ENCODE data around the gene KANK4. TPM values are rescaled to one million over a fixed set of nuclear protein-coding genes. Genes with fewer than 3 reads are reported as not detected.
A peak's percentile ranks its signal among the peaks of the same experiment; 100 is the strongest.

Gene KANK4
- total RNA-seq, 4 donors from 2014 or later, result 2.5 TPM; not detected in 3

GRCh38 chr1:62209931-62210595 is 109.2 kb downstream of the KANK4 start:
- H3K4me3 ChIP-seq, result no peak overlapping the region
- no peak overlapping the region for H3K27ac ChIP-seq
- peaks cover 0 to 10% (median 0%) of the 10 kb centered on the region in 4 donors for H3K9me3 ChIP-seq
- no peaks in the 10 kb centered on the region for H3K36me3 ChIP-seq
- TF ChIP-seq, protein P1, sequence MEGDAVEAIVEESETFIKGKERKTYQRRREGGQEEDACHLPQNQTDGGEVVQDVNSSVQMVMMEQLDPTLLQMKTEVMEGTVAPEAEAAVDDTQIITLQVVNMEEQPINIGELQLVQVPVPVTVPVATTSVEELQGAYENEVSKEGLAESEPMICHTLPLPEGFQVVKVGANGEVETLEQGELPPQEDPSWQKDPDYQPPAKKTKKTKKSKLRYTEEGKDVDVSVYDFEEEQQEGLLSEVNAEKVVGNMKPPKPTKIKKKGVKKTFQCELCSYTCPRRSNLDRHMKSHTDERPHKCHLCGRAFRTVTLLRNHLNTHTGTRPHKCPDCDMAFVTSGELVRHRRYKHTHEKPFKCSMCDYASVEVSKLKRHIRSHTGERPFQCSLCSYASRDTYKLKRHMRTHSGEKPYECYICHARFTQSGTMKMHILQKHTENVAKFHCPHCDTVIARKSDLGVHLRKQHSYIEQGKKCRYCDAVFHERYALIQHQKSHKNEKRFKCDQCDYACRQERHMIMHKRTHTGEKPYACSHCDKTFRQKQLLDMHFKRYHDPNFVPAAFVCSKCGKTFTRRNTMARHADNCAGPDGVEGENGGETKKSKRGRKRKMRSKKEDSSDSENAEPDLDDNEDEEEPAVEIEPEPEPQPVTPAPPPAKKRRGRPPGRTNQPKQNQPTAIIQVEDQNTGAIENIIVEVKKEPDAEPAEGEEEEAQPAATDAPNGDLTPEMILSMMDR (IDR thresholded peaks at IDR 0.05), result no peak
- no peak for TF ChIP-seq POLR2A (IDR thresholded peaks at IDR 0.05)
- H3K27me3 ChIP-seq, result no peaks in the 10 kb centered on the region
- peak in 1 of 3 donors; percentile 3 for DNase-seq
- no peaks in the 10 kb centered on the region for H3K4me1 ChIP-seq

DNA sequence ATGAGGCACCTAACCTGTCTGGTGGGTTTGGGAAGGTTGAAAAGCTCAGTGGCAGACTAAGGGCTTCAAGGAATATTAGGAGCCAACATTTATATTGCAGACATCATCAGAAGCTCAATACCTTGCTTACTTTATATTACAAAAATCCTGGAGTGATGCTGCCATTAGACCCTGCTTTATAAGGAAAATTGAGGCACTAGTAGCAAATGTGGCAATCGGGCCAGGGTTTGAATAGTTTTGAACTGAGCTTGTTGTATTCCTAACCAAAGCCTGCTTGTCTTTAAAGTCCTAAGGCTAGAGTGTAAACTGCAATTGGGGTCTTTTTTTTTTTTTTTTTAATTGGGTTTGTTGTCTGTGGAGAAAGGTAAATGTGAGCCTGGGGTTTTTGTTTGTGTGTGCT is 110.3 kb downstream of the KANK4 start:
- Histone ChIP-seq H3K27me3 (no peaks in the 10 kb centered on the region), H3K36me3 (no peaks in the 10 kb centered on the region), H3K4me1 (no peaks in the 10 kb centered on the region), H3K27ac (no peak overlapping the region), H3K9me3 (peaks cover 0 to 10% (median 0%) of the 10 kb centered on the region in 4 donors), H3K4me3 (no peak overlapping the region)
- no peak for TF ChIP-seq POLR2A (IDR thresholded peaks at IDR 0.05)
- TF ChIP-seq, protein P1 (IDR thresholded peaks at IDR 0.05), result no peak
- DNase-seq, result no peak

GRCh38 chr1:62208087-62208486 is 111.1 kb downstream of the KANK4 start:
- DNase-seq, result peak in 1 of 3 donors; percentile 18
- Histone ChIP-seq H3K4me3 (no peak overlapping the region), H3K9me3 (peaks cover 0 to 10% (median 0%) of the 10 kb centered on the region in 4 donors), H3K27ac (no peak overlapping the region), H3K36me3 (no peaks in the 10 kb centered on the region), H3K27me3 (no peaks in the 10 kb centered on the region), H3K4me1 (no peaks in the 10 kb centered on the region)
- no peak for TF ChIP-seq POLR2A (IDR thresholded peaks at IDR 0.05)
- TF ChIP-seq, protein P1 (IDR thresholded peaks at IDR 0.05), result no peak

DNA sequence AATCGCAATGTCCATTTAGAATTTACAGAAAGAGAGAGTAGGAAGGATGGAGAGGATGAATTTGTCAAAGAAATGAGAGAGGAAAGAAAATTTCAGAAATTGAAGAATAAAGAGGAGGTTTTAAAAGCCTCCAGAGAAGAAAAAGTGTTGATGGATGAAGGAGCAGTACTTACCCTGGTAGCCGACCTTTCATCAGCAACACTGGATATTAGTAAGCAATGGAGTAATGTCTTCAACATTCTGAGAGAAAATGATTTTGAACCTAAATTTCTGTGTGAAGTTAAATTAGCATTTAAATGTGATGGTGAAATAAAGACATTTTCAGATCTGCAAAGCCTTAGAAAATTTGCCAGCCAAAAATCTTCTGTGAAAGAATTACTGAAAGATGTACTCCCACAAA is 112.0 kb downstream of the KANK4 start:
- no peaks in the 10 kb centered on the region for H3K27me3 ChIP-seq
- no peaks in the 10 kb centered on the region for H3K36me3 ChIP-seq
- no peak for DNase-seq
- TF ChIP-seq, protein P1 (IDR thresholded peaks at IDR 0.05), result no peak
- TF ChIP-seq POLR2A (IDR thresholded peaks at IDR 0.05), result no peak
- H3K9me3 ChIP-seq, result peaks cover 0 to 10% (median 0%) of the 10 kb centered on the region in 4 donors
- no peaks in the 10 kb centered on the region for H3K4me1 ChIP-seq
- H3K4me3 ChIP-seq, result no peak overlapping the region
- H3K27ac ChIP-seq, result no peak overlapping the region

GRCh38 chr1:62198781-62199125 is 120.5 kb downstream of the KANK4 start:
- no peaks in the 10 kb centered on the region for H3K9me3 ChIP-seq
- no peak overlapping the region for H3K4me3 ChIP-seq
- no peaks in the 10 kb centered on the region for H3K36me3 ChIP-seq
- H3K4me1 ChIP-seq, result peaks cover 0 to 3% (median 0%) of the 10 kb centered on the region in 4 donors
- TF ChIP-seq, protein P1 (IDR thresholded peaks at IDR 0.05), result no peak
- TF ChIP-seq POLR2A (IDR thresholded peaks at IDR 0.05), result no peak
- no peak overlapping the region for H3K27ac ChIP-seq
- H3K27me3 ChIP-seq, result peaks cover 0 to 7% of the 10 kb centered on the region in 2 donors
- DNase-seq, result no peak
